SK-N-SH (cell line): ENCODE measurements around the gene KRTAP5-3. TPM values are rescaled to one million over a fixed set of nuclear protein-coding genes. Genes with fewer than 3 reads are reported as not detected.
A peak's percentile ranks its signal among the peaks of the same experiment; 100 is the strongest.

ENCODE experiments used
- CTCF ChIA-PET: fragments of 300-600, 350-600 bp; formaldehyde crosslinking; extraction: SDS; loops from one replicate; lab custom pipeline; 2021; lab: Yijun Ruan, JAX
- POLR2A ChIA-PET: fragments of 350-600 bp; sonication (Branson Sonifier 250); formaldehyde crosslinking; extraction: SDS; loops from one replicate; lab custom pipeline; 2020; ENCODE audit warnings: antibody characterized with exemption, inconsistent platforms; lab: Yijun Ruan, JAX
- DNase-seq: peaks from one replicate; pipeline ENCODE4 v3.0.0; 2012
- H2AFZ ChIP-seq: fragments of 200-600 bp; sonication (generic); 2 replicates; pipeline ENCODE4 v1.8.1; 2016; ENCODE audit warnings: antibody characterized with exemption, mild to moderate bottlenecking, low read depth
- H3F3A ChIP-seq: fragments of 200-600 bp; sonication (generic); replicated peaks from 2 replicates; pipeline ENCODE3; 2016; ENCODE audit warnings: antibody characterized with exemption, mild to moderate bottlenecking; ENCODE audit not compliant: insufficient read depth
- H3K27ac ChIP-seq, 2 experiments: fragments of 200-500 bp in 1 of 2; fragments of 200-600 bp in 1 of 2; sonication (Bioruptor generic) in 1 of 2; sonication (generic), shearing (Covaris generic) in 1 of 2; 2 replicates each; pipeline versions ENCODE4 v1.5.1 to v1.6.1; 2014 to 2016; ENCODE audit warnings: low read depth in 2 of 2, inconsistent platforms in 1 of 2, low read length in 1 of 2, mild to moderate bottlenecking in 1 of 2, mixed read lengths in 1 of 2
- H3K27me3 ChIP-seq: fragments of 200-600 bp; sonication (generic), shearing (Covaris generic); 2 replicates; pipeline ENCODE4 v1.6.1; 2016; ENCODE audit warnings: mixed run types; ENCODE audit not compliant: insufficient read depth
- H3K36me3 ChIP-seq, 2 experiments: fragments of 200-500 bp in 1 of 2; fragments of 200-600 bp in 1 of 2; sonication (Bioruptor generic) in 1 of 2; sonication (generic) in 1 of 2; replicated peaks in 1 of 2; 2 replicates each; pipeline versions ENCODE3 to v1.5.1; 2014 to 2016; ENCODE audit warnings: low read length in 1 of 2, mild to moderate bottlenecking in 1 of 2; ENCODE audit not compliant: insufficient read depth in 2 of 2, control insufficient read depth in 1 of 2
- H3K4me1 ChIP-seq, 2 experiments: fragments of 200-500 bp in 1 of 2; fragments of 200-600 bp in 1 of 2; sonication (Bioruptor generic) in 1 of 2; sonication (generic), shearing (Covaris generic) in 1 of 2; 2 replicates each; pipeline versions ENCODE4 v1.5.1 to v1.6.1; 2014 to 2016; ENCODE audit warnings: low read depth in 1 of 2, low read length in 1 of 2, mixed run types in 1 of 2; ENCODE audit not compliant: insufficient read depth in 2 of 2, control insufficient read depth in 1 of 2
- H3K4me2 ChIP-seq: fragments of 200-600 bp; sonication (generic), shearing (Covaris generic); 2 replicates; pipeline ENCODE4 v1.6.1; 2017; ENCODE audit warnings: mixed run types
- H3K4me3 ChIP-seq, 2 experiments: fragments of 200-500 bp in 1 of 2; fragments of 200-600 bp in 1 of 2; sonication (Bioruptor generic) in 1 of 2; sonication (generic), shearing (Covaris generic) in 1 of 2; 2 replicates each; pipeline versions ENCODE4 v1.5.1 to v1.8.1; 2014 to 2016; ENCODE audit warnings: low read depth in 2 of 2, inconsistent platforms in 1 of 2, low read length in 1 of 2, mild to moderate bottlenecking in 1 of 2, mixed read lengths in 1 of 2, moderate library complexity in 1 of 2
- H3K79me2 ChIP-seq: fragments of 200-600 bp; sonication (generic); 2 replicates; pipeline ENCODE4 v1.8.1; 2017; ENCODE audit warnings: mild to moderate bottlenecking; ENCODE audit not compliant: insufficient read depth
- H3K9ac ChIP-seq: fragments of 200-600 bp; sonication (generic); 2 replicates; pipeline ENCODE4 v1.6.1; 2017; ENCODE audit warnings: mixed run types
- H3K9me2 ChIP-seq: fragments of 200-600 bp; sonication (generic); 2 replicates; pipeline ENCODE4 v1.6.1; 2017; ENCODE audit warnings: mixed run types
- H3K9me3 ChIP-seq: fragments of 200-600 bp; sonication (generic); 2 replicates; pipeline ENCODE4 v1.6.1; 2017; ENCODE audit warnings: mixed run types, mild to moderate bottlenecking, moderate library complexity
- H4K20me1 ChIP-seq: fragments of 200-600 bp; sonication (generic); 2 replicates; pipeline ENCODE4 v1.6.1; 2017; ENCODE audit warnings: mild to moderate bottlenecking, mixed run types; ENCODE audit not compliant: insufficient read depth
- CTCF ChIP-seq: fragments of 200-600 bp; sonication (generic); IDR thresholded peaks from 2 replicates; pipeline ENCODE4 v1.6.1; 2017; ENCODE audit warnings: antibody characterized with exemption, mild to moderate bottlenecking, moderate library complexity
- ELF1 ChIP-seq: IDR thresholded peaks from 2 replicates; pipeline ENCODE4 v1.4.0; 2012
- FOSL2 ChIP-seq: IDR thresholded peaks from 2 replicates; pipeline ENCODE4 v1.4.0; 2012; ENCODE audit warnings: low read depth, mild to moderate bottlenecking, moderate library complexity, borderline replicate concordance
- FOXJ3 ChIP-seq: sonication (generic); formaldehyde crosslinking; IDR thresholded peaks from 2 replicates; pipeline ENCODE4 v1.5.1; 2020; ENCODE audit warnings: mild to moderate bottlenecking, missing genetic modification reagents
- GABPA ChIP-seq: IDR thresholded peaks from 2 replicates; pipeline ENCODE4 v1.4.0; 2012; ENCODE audit warnings: low read depth, mild to moderate bottlenecking
- NRF1 ChIP-seq: IDR thresholded peaks from 2 replicates; pipeline ENCODE4 v1.6.1; 2012; ENCODE audit warnings: low read depth, mild to moderate bottlenecking, low read length
- POLR2AphosphoS5 ChIP-seq: IDR thresholded peaks from 2 replicates; pipeline ENCODE4 v1.6.1; 2012; ENCODE audit warnings: low read depth, low read length
- RAD21 ChIP-seq: IDR thresholded peaks from 2 replicates; pipeline ENCODE4 v1.6.1; 2012; ENCODE audit warnings: mild to moderate bottlenecking, low read length
- RFX5 ChIP-seq: IDR thresholded peaks from 2 replicates; pipeline ENCODE4 v1.6.1; 2012; ENCODE audit warnings: mild to moderate bottlenecking, improper control_type of control experiment, low read length
- SMC3 ChIP-seq: IDR thresholded peaks from 2 replicates; pipeline ENCODE4 v1.6.1; 2012; ENCODE audit warnings: low read depth, low read length, improper control_type of control experiment
- YY1 ChIP-seq: IDR thresholded peaks from 2 replicates; pipeline ENCODE4 v1.4.0; 2012; ENCODE audit warnings: low read depth, mild to moderate bottlenecking
- WGBS: methylation state at CpG from one replicate; pipeline ENCODE4 v1.1.6; 2017; ENCODE audit warnings: low lambda C conversion rate; 5-methylcytosine and 5-hydroxymethylcytosine counted together
- polyA plus RNA-seq, 3 experiments: library from polyadenylated mRNA; depleted of rRNA; stranded (reverse); fragments of >200 nt; gene quantifications; 2 replicates each; pipeline ENCODE4 v1.2.3, GENCODE V29; 2012
- TF ChIP-seq, protein P1 (sequence below): fragments of 150-350 bp; IDR thresholded peaks from 2 replicates; pipeline ENCODE4 v1.6.1; 2016; ENCODE audit warnings: mild to moderate bottlenecking, low read depth, low read length

The KRTAP5-3 gene
- polyA plus RNA-seq, 1 of the 3 experiments (the other 2 are of a cell fraction), result not detected

DNA sequence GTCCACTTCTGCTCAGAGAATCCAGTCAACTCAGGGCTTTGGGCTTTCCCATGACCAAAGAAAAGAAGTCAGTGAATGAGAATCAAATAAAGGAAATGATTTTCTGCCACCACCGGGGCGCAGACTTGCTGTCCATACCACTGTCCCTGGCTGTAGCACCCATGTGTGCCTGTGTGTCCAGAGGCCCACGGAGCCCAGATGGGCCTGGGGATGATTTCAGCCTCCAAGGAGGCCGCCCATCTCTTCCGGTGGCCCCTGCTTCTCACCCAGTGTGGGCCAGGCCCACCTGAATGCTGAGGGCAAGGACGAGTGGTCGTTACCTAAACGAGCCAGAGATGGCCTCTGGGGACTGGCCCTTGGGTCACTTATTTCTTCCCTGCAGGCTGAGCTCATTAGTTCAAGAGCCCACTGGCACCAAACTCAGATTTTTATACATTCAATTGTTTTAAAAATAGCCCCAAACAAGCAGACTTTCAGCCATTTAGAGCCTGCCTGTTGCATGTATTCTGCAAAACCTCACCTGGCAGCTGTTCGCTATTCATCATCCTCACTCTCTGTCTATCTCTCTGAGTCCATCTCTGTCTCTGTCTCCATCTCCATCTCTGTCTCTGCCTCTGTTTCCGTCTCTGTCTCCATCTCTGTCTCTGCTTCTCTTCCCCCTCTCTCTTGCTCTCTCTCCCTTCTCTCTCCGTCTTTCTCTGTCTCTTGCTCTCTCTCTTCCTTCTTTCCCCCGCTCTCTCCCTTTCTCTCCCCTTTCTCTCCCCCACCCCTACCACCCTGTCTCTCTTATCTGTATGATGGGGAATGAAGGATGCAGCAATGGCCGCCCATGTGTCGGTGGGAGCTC is 45.5 kb upstream of the KRTAP5-3 start:
- no peaks in the 10 kb centered on the region for H3K9me2 ChIP-seq
- no peaks in the 10 kb centered on the region for H3K27me3 ChIP-seq
- POLR2A ChIA-PET, result interaction anchor here (1.4 to 3.0 kb wide), 2 partner anchors 14 to 498 kb away, joined by 5 to 11 read pairs; no protein-coding TSS in a partner anchor
- CTCF ChIA-PET, result interaction anchor here (0.8 to 9.9 kb wide), 41 partner anchors 13 to 532 kb away, joined by 3 to 277 read pairs (median 8); partner anchors contain the start of genes H19, SYT8 and TNNI2
- H3K4me2 ChIP-seq, result no peak overlapping the region
- H3K9ac ChIP-seq, result no peak overlapping the region
- H3K36me3 ChIP-seq, result no peaks in the 10 kb centered on the region
- no peaks in the 10 kb centered on the region for H3K9me3 ChIP-seq
- H3K4me3 ChIP-seq, result no peak overlapping the region
- no peak overlapping the region for H2AFZ ChIP-seq
- H3K79me2 ChIP-seq, result no peaks in the 10 kb centered on the region
- WGBS, result 75% methylated on average over 10 of the region's 14 CpGs
- peaks cover 0 to 27% of the 10 kb centered on the region in 2 experiments; a peak in 1 of 4 replicates for H3K4me1 ChIP-seq
- H3K27ac ChIP-seq, result no peak overlapping the region; a peak in 1 of 4 replicates
- H4K20me1 ChIP-seq, result no peaks in the 10 kb centered on the region
- DNase-seq, result peak; percentile 65
- TF ChIP-seq POLR2AphosphoS5 (no peak), GABPA (no peak), RFX5 (no peak), YY1 (no peak), FOSL2 (no peak), FOXJ3 (CRISPR knock-in tag) (no peak), NRF1 (no peak)
- TF ChIP-seq, protein P1, sequence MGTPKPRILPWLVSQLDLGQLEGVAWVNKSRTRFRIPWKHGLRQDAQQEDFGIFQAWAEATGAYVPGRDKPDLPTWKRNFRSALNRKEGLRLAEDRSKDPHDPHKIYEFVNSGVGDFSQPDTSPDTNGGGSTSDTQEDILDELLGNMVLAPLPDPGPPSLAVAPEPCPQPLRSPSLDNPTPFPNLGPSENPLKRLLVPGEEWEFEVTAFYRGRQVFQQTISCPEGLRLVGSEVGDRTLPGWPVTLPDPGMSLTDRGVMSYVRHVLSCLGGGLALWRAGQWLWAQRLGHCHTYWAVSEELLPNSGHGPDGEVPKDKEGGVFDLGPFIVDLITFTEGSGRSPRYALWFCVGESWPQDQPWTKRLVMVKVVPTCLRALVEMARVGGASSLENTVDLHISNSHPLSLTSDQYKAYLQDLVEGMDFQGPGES, result no peak
- TF ChIP-seq, all 33 proteins: peak for 0
- no peaks in the 10 kb centered on the region for H3F3A ChIP-seq

DNA sequence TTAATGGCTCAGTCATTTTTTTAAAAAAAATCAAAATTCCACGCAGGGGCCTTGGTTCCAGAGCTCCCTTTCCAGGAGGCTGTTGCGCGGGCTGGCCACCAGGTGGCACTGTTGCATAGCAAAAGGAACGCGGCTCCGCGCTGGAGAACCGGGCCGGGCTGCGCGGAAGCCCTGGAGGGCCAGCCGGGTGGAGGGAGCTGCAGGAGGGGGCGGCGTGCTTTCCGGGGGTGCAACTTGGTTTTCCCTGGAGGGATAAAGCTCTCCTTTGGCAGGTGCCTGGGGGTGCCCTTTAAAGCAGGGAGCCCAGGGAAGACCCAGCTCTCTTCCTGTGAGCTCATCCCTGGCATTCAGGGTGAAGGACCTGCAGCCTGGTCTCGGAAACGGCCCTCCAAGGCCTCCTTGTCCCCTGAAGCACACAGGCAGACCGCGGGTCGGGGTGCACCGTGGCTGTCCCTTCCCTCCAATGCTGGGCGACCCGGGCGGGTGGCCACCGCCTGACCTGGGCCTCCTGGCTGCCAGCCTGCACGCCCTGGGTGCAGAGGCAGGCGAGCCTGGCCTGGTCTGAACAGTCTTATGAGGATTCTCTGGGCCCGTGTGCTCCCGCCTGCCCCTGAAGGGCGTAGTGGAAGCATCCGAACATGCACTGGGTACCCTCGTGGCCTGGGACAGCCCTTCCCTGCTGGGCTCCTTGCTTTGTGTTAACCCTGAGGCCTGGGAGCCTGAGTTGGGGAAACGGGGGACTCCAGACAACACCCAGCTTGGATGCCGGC is 44.7 kb upstream of the KRTAP5-3 start:
- TF ChIP-seq SMC3, result peak; percentile 86
- peak; percentile 93 for TF ChIP-seq RAD21
- TF ChIP-seq ELF1, result no peak
- peak; percentile 95 for TF ChIP-seq CTCF
- Histone ChIP-seq H3K9ac (no peak overlapping the region), H3K36me3 (no peaks in the 10 kb centered on the region), H2AFZ (no peak overlapping the region), H3K4me2 (no peak overlapping the region), H3F3A (no peaks in the 10 kb centered on the region), H3K79me2 (no peaks in the 10 kb centered on the region), H3K9me3 (no peaks in the 10 kb centered on the region), H3K27me3 (no peaks in the 10 kb centered on the region), H3K9me2 (no peaks in the 10 kb centered on the region), H3K27ac (no peak overlapping the region), H3K4me1 (peaks cover 0 to 27% of the 10 kb centered on the region in 2 experiments; a peak in 1 of 4 replicates), H3K4me3 (peak overlapping the region in 1 of 2 experiments; percentile 25; a peak in 2 of 4 replicates), H4K20me1 (no peaks in the 10 kb centered on the region)
- DNase-seq, result peak; percentile 96
- ChIA-PET CTCF (interaction anchor here (0.6 to 9.9 kb wide), 109 partner anchors 12 to 545 kb away, joined by 3 to 277 read pairs (median 5); partner anchors contain the start of genes H19, KRTAP5-5, SYT8 and TH), POLR2A (interaction anchor here (0.5 to 3.0 kb wide), 9 partner anchors 13 to 540 kb away, joined by 3 to 11 read pairs (median 5); partner anchors contain the start of gene KRTAP5-6)
- WGBS, result 82% methylated on average over 4 of the region's 34 CpGs
